GM18520 (cell line): ENCODE data around the gene PDCD2L.
"Not testable (repeated sequence)": the region's sequence is repeated elsewhere in the genome, so short reads cannot be mapped to it uniquely, and the experiment has no call there.

Experiments used
- ATAC-seq: cut with Tn5 transposase; IDR thresholded peaks from one replicate; pipeline ENCODE4 v1.9.1; 2021; ENCODE audit not compliant: unreplicated experiment

PDCD2L gene

DNA sequence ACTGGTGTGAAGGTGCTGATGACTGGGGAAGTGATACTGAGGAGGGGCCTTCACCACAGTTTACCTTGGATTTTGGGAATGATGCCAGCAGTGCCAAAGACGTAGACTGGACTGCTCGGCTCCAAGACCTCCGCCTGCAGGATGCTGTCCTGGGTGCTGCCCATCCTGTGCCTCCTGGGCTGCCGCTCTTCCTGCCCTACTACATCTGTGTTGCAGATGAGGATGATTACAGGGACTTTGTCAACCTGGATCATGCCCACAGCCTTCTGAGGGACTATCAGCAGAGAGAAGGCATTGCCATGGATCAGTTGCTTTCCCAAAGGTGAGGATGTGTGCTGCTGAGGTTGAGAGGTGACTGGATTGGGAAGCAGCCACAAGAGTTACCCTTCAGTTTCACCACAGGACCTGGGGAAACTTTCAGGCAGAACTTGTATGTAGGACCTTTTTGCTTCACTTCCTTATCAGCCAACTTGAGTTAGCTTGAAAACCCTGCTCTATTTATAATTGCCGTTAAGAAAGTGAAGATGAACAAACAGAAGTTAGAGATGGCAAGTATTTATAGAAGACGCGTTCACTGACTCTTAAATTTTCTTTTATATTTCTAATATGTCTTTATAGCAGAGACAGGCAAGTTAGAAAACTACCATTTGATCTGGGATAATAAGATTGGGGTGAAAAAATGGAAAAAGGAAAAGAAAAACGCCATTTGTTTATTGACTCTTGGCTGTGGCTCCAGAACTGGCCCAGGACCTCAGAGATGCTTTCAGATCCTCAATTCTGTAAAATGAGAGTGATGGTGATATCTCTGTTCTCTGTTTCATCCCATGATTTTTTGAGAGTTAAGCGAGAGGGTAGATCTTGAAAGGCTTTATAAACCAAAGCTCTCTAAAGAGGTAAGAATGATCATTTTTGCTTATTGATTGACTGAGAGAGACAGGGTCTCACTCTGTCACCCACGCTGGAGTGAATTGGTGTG, 5.3 kb downstream of the PDCD2L start:
- peak; percentile 32 for ATAC-seq

DNA sequence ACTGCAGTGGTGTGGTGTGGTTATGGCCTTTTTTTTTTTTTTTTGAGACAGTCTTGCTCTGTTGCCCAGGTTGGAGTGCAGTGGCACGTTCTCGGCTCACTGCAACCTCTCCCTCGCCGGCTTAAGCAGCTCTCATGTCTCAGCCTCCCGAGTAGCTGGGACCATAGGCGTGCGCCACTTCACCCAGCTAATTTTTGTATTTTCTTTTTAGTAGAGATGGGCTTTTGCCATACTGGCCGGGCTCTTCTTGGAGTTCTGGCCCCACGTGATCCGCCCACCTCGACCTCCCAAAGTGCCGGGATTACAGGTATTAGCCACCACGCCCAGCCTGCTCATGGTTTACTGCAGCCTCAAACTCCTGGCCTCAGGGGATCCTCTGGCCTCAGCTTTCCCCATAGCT, 7.0 kb downstream of the PDCD2L start:
- no peak for ATAC-seq

DNA sequence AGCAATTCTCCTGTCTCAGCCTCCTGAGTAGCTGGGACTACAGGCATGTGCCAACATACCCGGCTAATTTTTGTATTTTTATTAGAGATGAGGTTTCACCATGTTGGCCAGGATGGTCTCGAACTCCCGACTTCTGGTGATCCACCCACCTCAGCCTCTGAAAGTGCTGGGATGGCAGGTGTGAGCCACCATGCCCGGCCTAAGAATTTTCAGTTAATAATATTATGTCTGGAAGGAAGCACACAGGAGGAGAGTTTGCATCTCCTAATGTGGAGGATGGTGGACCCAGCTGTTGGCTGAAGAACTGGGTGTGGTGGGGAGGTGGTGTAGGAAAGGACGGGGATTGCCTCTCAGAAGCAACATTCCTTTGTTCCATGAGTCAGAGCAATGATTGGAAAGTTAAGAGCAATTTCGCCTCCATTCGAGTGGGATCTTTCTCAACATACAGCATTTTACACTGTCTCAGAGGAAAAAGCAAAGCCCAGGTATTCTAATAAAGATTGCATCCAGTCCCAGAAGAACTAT, 11.9 kb downstream of the PDCD2L start:
- ATAC-seq, result no peak

DNA sequence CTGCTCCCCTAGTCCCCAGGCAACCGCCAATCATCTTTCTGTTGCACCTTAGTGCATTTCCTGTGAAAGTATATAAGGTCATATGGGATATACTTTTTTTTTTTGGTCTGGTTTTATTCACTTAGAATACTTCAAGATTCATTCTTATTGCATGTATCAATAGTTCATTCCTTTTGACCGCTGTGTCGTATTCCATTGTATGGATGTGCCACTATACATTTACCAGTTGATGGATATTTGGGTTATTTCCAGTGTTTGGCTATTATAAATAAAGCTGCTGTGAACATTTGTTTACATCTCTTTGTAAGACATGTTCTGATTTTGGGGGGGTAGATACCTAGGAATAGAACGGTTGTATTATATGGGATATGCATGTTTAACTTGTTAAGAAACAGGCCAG, 14.1 kb downstream of the PDCD2L start:
- ATAC-seq, result no peak

DNA sequence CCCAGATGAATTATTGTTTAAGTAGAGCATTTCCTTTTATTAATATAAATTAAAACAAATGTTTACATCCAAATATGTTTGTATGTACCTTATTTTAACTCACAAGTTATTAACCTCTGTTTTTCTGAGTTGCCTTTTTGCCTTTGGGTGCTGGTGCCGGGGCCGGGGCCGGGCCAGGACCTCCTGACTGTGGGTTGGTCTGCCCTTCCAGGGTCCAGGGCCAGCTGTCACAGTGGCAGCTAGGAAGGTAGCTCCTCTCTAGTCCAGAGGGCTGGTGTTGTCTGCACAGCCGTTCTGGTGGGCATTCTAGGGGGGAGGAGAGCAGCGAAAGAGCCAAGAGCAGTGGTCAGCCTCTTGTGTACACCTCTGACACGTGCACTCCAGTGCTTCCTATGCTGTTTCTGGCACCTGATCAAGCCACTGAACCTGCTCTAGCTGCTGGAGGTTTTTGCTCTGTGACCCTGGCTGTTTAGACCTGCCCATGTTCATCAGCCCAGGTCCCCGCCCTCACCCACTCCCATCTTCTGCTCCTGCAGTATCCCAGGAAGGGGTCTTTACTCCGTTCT, 22.0 kb downstream of the PDCD2L start:
- no peak for ATAC-seq

DNA sequence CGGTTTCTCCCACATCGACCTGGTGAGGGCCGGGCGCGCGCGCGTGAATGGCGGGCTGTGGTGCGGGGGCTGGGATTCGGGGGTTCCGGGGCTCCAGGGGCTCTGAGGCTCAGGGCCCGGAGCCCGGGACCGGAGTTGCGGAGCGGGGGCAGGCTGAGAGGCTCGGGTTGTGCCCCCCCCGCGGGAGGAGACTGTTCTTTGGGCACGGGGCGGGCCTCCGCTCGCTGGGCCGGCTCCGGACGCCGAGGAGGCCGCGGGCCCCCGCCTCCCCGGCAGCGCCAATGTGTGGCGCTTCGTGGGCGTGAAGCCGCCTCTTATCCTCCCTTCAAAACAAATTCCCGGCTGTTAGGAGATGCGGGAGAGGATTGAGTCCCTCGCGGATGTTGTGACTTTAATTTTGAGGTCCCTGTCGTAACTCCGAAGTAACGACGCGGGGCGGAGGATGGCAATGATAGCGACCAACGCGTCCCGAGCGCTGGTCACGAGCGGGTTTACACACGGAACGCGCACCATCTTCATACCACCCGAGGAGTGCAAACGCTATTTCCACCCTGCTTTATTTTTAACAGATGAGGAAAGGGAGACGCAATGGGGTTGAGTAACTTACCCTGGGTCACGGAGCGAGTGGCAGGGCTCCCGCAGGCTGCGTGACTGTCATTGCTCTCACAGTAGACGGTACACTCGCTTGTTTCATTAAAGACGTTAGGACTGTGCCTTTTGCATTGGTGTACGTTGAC, 24.5 kb downstream of the PDCD2L start:
- peak; percentile 17 for ATAC-seq

DNA sequence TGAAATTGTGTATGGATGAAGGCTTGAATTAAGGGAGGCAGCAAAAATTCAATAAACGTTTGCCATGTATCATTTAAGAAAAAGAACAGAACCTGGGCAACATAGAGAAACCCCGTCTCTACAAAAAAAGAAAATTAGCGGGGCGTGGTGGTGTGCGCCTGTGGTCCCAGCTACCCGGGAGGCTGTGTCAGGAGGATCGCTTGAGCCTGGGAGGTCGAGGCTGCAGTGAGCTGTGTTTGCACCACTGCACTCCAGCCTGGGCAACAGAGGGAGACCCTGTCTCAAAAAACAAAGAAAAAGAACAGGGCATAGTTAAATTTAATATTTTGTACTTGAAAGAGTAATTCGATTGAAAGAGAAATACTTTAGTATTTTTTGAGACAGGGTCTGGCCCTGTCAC, 25.4 kb downstream of the PDCD2L start:
- ATAC-seq, result no peak

DNA sequence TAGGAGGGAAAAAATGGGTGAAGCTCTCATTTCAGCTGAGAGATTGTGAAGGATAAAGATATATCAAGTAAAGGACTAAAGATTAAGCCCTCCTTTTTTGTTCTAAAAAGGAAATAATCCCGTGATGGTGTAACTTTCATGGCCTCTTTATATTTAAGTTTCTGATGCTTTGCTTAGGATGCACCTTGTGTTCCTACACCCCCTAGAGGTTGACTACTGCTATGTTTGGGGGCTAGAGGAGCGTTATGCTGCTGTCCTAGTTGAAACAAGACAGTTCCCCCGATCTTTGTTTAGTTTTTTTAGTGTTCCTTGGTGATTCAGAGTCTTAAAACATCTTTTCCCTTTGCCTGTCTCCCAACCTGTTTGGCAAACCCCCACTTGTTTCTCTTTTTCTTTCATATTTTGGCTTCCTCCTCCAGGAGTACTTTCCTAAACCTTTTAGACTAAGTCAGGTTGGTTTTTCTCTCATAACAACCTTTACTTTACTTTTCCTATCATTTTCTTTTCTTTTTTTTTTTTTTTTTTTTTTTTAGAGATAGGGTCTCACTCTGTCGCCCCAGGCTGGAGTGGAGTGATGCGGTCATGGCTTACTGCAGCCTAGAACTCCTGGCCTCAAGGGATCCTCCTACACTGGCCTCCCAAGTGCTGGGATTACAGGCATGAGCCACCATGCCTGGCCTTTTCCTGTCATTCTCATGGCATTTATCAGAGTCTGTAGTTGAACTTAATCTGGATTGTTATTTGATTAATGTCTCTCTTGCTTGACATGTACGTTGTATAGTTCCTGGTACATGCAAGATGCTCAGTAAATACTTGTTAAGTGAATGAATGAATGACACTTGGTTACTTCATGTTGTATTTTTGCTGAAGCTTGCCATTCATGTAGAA, 26.8 kb downstream of the PDCD2L start:
- no peak for ATAC-seq

DNA sequence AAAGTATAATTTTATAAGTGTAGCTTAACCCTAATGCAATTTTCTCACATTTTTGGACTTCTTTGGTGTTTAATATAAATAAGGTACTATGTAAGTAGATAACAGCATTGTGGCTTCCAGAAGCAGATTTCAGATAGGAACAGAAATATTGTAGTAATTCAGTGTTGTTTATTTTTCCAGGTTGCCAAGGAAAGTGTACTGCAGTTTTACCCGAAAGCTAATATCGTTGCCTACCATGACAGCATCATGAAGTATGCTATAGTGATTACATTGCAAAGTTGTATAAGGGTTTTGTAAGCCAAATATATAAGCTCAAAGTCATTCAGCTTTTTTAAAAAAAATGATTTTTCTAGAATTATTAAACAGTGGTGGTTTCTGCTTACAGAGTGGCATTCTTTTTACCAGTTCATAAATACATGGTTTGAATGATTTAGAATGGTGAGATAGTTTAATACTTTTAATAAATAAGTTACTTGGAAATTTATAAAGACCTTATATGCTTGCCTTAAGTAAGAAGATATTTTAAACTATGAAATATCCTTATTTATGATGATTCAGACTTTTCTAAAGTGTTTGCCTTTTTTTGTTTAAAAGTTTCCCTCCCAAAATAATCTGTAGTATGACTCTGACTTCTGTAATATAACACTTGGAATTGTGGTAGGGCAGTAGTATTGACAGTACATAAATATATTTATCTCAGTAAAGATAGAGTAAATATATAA, 27.6 kb downstream of the PDCD2L start:
- ATAC-seq, result no peak

DNA sequence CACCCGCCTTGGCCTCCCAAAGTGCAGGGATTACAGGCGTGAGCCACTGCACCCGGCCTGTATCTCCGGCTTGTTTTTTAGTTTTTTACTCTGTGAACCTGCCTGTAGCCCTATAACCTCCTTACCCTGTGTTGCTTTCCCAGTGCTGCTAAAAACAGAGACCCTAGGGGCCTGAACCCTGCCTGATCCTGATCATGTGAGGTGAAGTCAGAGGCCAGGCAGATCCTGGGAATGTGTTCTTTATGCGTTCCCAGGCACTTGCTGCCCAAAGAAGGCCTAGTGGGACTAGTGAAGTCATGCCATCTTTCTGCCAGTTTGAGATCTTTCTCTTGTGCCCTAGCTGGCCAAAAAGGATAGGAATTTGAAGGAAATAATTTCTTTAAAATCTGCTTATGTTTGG, 28.6 kb downstream of the PDCD2L start:
- ATAC-seq, result no peak

DNA sequence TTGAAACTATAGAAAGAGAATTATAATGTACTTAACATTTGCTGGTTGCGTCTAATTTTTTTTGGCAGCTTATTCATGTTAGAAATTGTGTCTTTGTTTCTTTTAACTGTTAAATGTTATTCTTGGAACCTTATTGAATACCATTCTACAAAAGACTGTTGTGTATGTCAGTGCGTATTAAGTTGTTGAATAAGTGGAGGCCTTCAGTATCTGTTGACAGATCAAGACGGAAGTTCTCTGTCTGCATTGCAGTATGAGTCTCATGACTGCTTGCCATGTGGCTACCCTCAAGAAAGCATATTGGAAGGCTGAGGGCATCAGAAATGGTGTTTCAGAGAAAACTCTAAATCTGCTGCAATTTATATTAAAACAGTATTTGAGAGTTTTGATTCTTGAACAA, 32.5 kb downstream of the PDCD2L start:
- ATAC-seq, result no peak

DNA sequence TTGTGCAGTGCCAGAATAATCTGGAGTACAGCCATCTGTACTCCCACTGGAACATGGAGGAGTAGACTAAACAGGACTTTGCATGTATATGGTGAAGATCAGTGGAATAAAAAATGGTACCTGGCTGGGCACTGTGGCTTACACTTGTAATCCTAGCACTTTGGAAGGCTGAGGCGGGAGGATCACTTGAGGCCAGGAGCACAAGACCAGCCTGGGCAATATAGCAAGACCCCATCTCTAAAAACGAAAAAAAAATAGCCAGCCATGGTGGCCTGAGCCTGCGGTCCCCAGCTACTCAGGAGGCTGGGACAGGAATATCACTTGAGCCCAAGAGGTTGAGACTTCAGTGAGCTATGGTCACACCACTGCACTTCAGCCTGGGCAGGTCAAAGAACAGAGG, 44.0 kb downstream of the PDCD2L start:
- ATAC-seq, result no peak

DNA sequence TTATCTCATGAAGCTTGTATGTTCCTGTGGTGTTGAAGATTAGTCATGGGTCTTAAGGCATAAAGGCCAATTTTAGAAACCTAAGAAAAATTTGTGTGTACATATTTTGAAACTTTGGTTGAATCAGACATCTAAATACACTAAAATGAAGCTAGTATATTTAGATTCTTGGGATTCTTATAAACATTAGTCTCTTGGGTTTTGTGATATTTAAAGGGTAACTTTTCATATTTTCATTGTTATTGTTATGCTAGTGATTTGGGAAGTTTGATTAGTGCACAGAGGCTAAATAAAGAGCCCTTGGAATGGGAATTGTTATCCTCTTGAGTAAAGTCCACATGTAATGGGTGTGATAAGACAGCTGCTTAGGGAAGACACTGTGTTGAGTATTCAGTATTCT, 48.5 kb downstream of the PDCD2L start:
- no peak for ATAC-seq

DNA sequence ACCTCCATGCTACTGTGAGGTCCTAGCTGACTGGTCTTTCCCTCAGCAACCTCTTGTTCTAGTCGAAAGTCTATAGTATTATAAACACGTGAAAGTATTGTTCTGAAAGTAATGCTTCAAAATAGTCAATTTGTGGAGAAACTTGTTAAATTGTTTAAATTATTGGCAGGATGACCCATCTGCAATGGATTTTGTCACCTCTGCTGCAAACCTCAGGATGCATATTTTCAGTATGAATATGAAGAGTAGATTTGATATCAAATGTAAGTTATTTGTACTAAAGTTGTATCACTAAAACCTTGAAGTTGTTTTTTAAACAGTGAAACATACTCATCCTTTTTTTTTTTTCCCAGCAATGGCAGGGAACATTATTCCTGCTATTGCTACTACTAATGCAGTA, 49.9 kb downstream of the PDCD2L start:
- no peak for ATAC-seq

DNA sequence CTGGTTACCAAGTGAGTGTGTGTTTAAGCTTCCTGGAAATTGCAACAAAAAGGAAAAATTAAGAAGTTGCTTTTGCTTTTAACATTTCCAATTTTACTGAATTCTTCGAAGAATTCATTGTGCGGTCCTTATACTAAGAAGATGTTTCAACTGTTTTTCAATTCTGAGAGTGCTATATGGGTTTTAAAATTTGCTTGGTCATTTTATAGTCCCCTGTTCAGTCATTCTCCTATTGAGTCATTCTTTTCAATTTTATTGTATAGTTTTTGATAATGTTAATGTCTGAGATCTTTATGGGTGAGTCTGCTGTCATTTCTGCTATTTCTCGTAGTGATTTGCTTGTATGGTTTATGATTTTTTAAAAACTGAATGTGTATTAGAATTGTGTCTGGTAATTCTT, 50.5 kb downstream of the PDCD2L start:
- no peak for ATAC-seq

DNA sequence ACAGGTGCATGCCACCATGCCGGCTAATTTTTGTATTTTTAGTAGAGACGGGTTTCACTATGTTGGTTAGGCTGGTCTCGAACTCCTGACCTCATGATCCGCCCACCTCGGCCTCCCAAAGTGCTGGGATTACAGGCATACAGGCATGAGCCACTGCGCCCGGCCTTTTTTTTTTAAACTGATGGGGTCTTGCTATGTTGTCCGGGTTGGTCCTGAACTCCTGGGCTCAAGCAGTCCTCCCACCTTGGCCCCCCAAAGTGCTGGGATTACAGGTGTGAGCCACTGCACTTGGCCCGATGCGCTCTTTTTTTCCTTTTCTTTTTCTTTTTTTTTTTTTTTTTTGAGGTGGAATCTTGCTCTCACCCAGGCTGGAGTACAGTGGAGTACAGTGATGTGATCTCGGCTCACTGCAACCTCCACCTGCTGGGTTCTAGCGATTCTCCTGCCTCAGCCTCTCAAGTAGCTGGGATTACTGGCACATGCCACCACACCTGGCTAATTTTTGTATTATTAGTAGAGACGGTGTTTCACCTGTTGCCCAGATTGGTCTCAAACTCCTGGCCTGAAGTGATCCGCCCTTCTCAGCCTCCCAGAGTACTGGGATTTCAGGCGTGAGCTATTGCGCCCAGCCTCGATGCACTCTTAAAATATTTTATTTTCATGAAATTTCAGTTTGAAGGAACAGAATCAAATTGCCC, 51.7 kb downstream of the PDCD2L start:
- not testable (repeated sequence) for ATAC-seq

DNA sequence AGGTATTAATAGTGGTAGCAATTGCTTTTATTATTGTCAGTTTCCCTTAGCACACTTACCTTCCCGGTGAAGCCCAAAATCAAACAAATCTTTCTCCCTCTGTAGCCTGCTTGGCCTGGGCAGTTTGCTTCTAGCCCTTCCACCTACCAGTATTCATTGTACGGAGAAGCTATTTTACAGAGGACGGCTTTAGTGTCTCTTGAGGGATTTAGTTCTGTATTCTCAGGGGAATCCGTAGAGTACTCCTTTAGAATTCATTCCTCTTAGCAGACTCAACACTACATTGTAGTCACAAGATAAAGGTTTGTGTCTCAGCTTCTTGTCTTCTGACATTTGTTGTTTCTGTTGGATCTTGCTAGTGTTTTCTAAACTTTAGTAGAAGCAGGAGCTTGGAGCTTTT, 53.2 kb downstream of the PDCD2L start:
- no peak for ATAC-seq

DNA sequence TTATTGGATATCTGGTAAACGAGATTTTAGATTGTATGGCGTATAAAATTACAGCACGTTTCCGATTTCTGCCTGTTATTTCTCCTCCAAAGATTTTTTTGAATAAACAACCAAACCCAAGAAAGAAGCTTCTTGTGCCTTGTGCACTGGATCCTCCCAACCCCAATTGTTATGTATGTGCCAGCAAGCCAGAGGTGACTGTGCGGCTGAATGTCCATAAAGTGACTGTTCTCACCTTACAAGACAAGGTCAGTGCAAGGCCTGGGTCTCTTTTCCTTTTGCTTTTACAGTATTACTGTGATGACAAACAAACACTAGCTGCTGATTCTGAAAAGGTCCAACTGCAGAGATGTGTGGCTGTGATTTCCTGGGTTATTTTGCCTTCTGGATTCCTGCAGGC, 54.5 kb downstream of the PDCD2L start:
- ATAC-seq, result no peak

DNA sequence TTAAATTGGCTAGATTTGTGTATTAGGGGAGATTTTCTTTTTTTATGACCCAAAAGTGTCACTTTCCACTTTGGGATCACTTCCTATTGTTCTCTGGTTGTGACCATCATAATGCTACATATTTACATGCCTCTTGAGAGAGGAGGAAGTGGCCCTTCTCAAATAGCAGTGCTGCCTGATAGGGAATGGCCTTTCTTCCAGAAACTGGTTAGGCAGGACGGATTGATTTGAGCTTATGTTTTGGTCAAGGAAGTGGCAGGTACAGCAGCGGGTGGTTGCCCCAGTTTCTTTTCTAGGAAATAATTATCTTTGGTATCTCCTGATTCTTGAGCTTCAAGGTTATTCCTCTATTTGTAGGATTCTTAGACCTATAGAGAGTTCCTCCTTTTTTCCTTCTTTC, 55.4 kb downstream of the PDCD2L start:
- ATAC-seq, result no peak
